GM12878 (cell line): ENCODE results near the gene PLEKHM3. TPM values are rescaled to one million over a fixed set of nuclear protein-coding genes. Genes with fewer than 3 reads are reported as not detected.

ENCODE experiments used
- ATAC-seq: fragments of 200-7000 bp; cut with Tn5 transposase; 3 replicates; pipeline ENCODE4 v1.9.1; 2020; ENCODE audit warnings: mild to moderate bottlenecking, moderate library complexity
- BruUV-seq: library from RNA; stranded (reverse); fragments of 400-500 nt; replicated peaks from 2 replicates; lab custom pipeline; 2021; lab: Mats Ljungman, UMichigan
- CTCF ChIA-PET: fragments of 300-600 bp; sonication (Branson Sonifier 250); formaldehyde crosslinking; extraction: SDS; loops from one replicate; lab custom pipeline; 2021; ENCODE audit warnings: inconsistent platforms; lab: Yijun Ruan, JAX
- POLR2A ChIA-PET: fragments of 350-600 bp; formaldehyde crosslinking; extraction: SDS; loops from one replicate; lab custom pipeline; 2021; ENCODE audit warnings: inconsistent platforms; lab: Charles Lee
- RAD21 ChIA-PET: fragments of 300-600 bp; sonication (Branson Sonifier 250); formaldehyde crosslinking; loops from one replicate; lab custom pipeline; 2023; ENCODE audit warnings: antibody characterized with exemption; ENCODE audit not compliant: unreplicated experiment; lab: Charles Lee
- SMC1A ChIA-PET: fragments of 300-600 bp; sonication (Branson Sonifier 250); formaldehyde crosslinking; loops from one replicate; lab custom pipeline; 2023; ENCODE audit not compliant: unreplicated experiment, uncharacterized antibody; lab: Charles Lee
- DNase-seq: peaks from one replicate; pipeline ENCODE4 v3.0.0-alpha.2; 2011; ENCODE audit warnings: low read depth, low spot score
- FAIRE-seq: peaks from 3 replicates; lab custom pipeline; 2011; peaks lifted over from hg19 to GRCh38; lab: Jason Lieb, UNC
- H2AFZ ChIP-seq: 2 replicates; pipeline ENCODE4 v1.6.0; 2011; ENCODE audit warnings: low read depth, low read length, control low read depth; ENCODE audit not compliant: control insufficient read depth
- H3K27ac ChIP-seq: 2 replicates; pipeline ENCODE4 v1.5.1; 2011; ENCODE audit warnings: control low read depth; ENCODE audit not compliant: control insufficient read depth, insufficient read depth
- H3K27me3 ChIP-seq, 2 experiments: replicated peaks in 1 of 2; 2 replicates each; pipeline versions ENCODE4 v1.6.0 to v1.6.1; 2011; ENCODE audit warnings: low read length in 1 of 2; ENCODE audit not compliant: control insufficient read depth in 2 of 2, insufficient read depth in 2 of 2
- H3K36me3 ChIP-seq, 2 experiments: 2 replicates each; pipeline ENCODE4 v1.5.1; 2011; ENCODE audit warnings: low read length in 1 of 2; ENCODE audit not compliant: control insufficient read depth in 2 of 2, insufficient read depth in 2 of 2
- H3K4me1 ChIP-seq: 2 replicates; pipeline ENCODE4 v1.6.1; 2011; ENCODE audit warnings: mild to moderate bottlenecking, low read length, moderate library complexity, mixed read lengths; ENCODE audit not compliant: control insufficient read depth, insufficient read depth
- H3K4me2 ChIP-seq: 2 replicates; pipeline ENCODE4 v1.6.0; 2011; ENCODE audit warnings: control low read depth; ENCODE audit not compliant: control insufficient read depth, insufficient read depth
- H3K4me3 ChIP-seq: fragments of 200-600 bp; sonication (generic); 2 replicates; pipeline ENCODE4 v1.5.1; 2016
- H3K79me2 ChIP-seq: 2 replicates; pipeline ENCODE4 v1.6.0; 2011; ENCODE audit warnings: low read length; ENCODE audit not compliant: control insufficient read depth, insufficient read depth
- H3K9ac ChIP-seq: 2 replicates; pipeline ENCODE4 v1.8.0; 2011; ENCODE audit warnings: low read length, control low read depth, mixed read lengths; ENCODE audit not compliant: control insufficient read depth, insufficient read depth
- H3K9me3 ChIP-seq: replicated peaks from 3 replicates; pipeline ENCODE4 v1.5.1; 2011; ENCODE audit warnings: mild to moderate bottlenecking, low read length; ENCODE audit not compliant: control insufficient read depth, insufficient read depth
- H4K20me1 ChIP-seq: 2 replicates; pipeline ENCODE4 v1.6.0; 2011; ENCODE audit not compliant: control insufficient read depth, insufficient read depth
- BHLHE40 ChIP-seq, 2 experiments: fragments of 450-650 bp in 1 of 2; IDR thresholded peaks; 2 replicates each; pipeline ENCODE4 v1.6.1; 2011 to 2017; ENCODE audit warnings: low read depth in 2 of 2, borderline replicate concordance in 1 of 2, improper control_type of control experiment in 1 of 2, low read length in 1 of 2, mild to moderate bottlenecking in 1 of 2
- CREM ChIP-seq: IDR thresholded peaks from 2 replicates; pipeline ENCODE4 v1.6.1; 2014; ENCODE audit warnings: antibody characterized with exemption, low read depth
- SMAD5 ChIP-seq: IDR thresholded peaks from 2 replicates; pipeline ENCODE4 v1.6.1; 2016; ENCODE audit warnings: antibody characterized with exemption, low read depth
- SREBF2 ChIP-seq: IDR thresholded peaks from 2 replicates; pipeline ENCODE4 v1.6.1; 2012; ENCODE audit warnings: mild to moderate bottlenecking, low read length
- TAF1 ChIP-seq: IDR thresholded peaks from 2 replicates; pipeline ENCODE4 v1.6.1; 2011; ENCODE audit warnings: mild to moderate bottlenecking, low read depth, low read length, borderline replicate concordance
- YY1 ChIP-seq: IDR thresholded peaks from 2 replicates; pipeline ENCODE4 v1.6.1; 2011; ENCODE audit warnings: low read depth, mild to moderate bottlenecking, low read length
- ZBED1 ChIP-seq: IDR thresholded peaks from 2 replicates; pipeline ENCODE4 v1.6.1; 2016; ENCODE audit warnings: borderline replicate concordance
- WGBS: methylation state at CpG from one replicate; pipeline ENCODE4 v1.1.6; 2016; ENCODE audit warnings: low lambda C conversion rate; ENCODE audit not compliant: insufficient replicate concordance, insufficient coverage; ENCODE audit errors: missing lambda C conversion rate; 5-methylcytosine and 5-hydroxymethylcytosine counted together
- in situ Hi-C: fragments of 300-500 bp; cut with MboI; formaldehyde crosslinking; loops from 9 replicates; pipeline ENCODE4 v1.14.3; 2018; ENCODE audit warnings: mixed read lengths
- intact Hi-C: fragments of 100-400 bp; cut with micrococcal nuclease; formaldehyde crosslinking; loops from one replicate; pipeline ENCODE4 v1.14.2; 2022; ENCODE audit not compliant: unreplicated experiment
- polyA plus RNA-seq, 11 experiments: library from polyadenylated mRNA; depleted of rRNA in 4 of 11; unstranded in 6 of 11; stranded (reverse) in 5 of 11; fragments of >200 nt; fragmentation: Nextera tagmentation in 4 of 11; fragmentation: Illumina TruSeq in 1 of 11; extraction: Ambion mirVana in 4 of 11; extraction: Trizol in 1 of 11; gene quantifications; 1 replicate in 1 of 11; 2 replicates in 10 of 11; pipeline versions ENCODE4 v1.2.1 to v1.2.3, GENCODE V29; 2011 to 2016; ENCODE audit warnings: inconsistent platforms in 2 of 11, missing spikeins in 2 of 11, low read depth in 1 of 11
- total RNA-seq, 4 experiments: library from RNA; depleted of rRNA in 3 of 4; stranded (reverse); fragments of >200 nt in 3 of 4; fragmentation: Illumina TruSeq in 1 of 4; extraction: Trizol in 1 of 4; gene quantifications; 2 replicates each; pipeline versions ENCODE4 v1.2.1 to v1.2.3, GENCODE V29; 2013 to 2021
- TF ChIP-seq, protein P1 (sequence below): fragments of 450-650 bp; IDR thresholded peaks from 2 replicates; pipeline ENCODE4 v1.6.1; 2018; ENCODE audit warnings: borderline replicate concordance, mild to moderate bottlenecking; ENCODE audit not compliant: partially characterized antibody
- TF ChIP-seq, protein P2 (sequence below): fragments of 150-350 bp; IDR thresholded peaks from 2 replicates; pipeline ENCODE4 v1.6.1; 2016; ENCODE audit warnings: low read depth, low read length
- TF ChIP-seq, protein P3 (sequence below): fragments of 450-650 bp; IDR thresholded peaks from 2 replicates; pipeline ENCODE4 v1.6.1; 2017; ENCODE audit warnings: borderline replicate concordance
- TF ChIP-seq, protein P4 (sequence below): fragments of 450-650 bp; IDR thresholded peaks from 2 replicates; pipeline ENCODE4 v1.6.1; 2017; ENCODE audit warnings: antibody characterized with exemption, mild to moderate bottlenecking, moderate library complexity
- TF ChIP-seq, protein P5 (sequence below): fragments of 450-650 bp; IDR thresholded peaks from 2 replicates; pipeline ENCODE4 v1.6.1; 2014; ENCODE audit warnings: mild to moderate bottlenecking

PLEKHM3 gene
- total and polyA plus RNA-seq, 10 of the 15 experiments (the other 5 are each of a cell fraction or from before 2014, with no cell fraction given), result 1.4 to 5.6 (median 3.0) TPM

DNA sequence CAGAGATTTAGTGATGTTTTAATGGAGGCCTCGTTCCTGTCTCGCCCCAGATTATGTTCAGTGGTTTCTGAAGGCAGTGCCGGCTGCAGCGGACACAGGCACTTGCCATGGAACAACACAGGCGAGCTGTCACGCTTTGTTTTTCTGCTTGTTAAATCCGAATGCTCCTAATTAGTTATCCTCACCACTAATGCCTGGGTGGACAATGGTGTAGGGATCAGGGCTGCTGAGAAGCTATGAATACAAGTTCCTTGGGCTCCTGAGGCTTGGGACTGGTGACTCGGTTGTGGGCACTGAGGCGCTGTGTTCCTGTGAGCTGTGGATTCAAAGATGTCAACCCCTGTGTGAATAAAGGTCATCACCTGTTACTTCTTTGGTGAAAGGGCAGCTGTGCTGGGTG is 123.5 kb downstream of the PLEKHM3 start (continued):
- TF ChIP-seq SREBF2 (no peak), CREM (no peak), BHLHE40 (IDR thresholded peaks at IDR 0.05; ENCODE audit: borderline replicate concordance in 1 of 2, low read depth in 2 of 2, low read length in 1 of 2) (no peak), YY1 (no peak), SMAD5 (no peak)
- TF ChIP-seq, protein P1, sequence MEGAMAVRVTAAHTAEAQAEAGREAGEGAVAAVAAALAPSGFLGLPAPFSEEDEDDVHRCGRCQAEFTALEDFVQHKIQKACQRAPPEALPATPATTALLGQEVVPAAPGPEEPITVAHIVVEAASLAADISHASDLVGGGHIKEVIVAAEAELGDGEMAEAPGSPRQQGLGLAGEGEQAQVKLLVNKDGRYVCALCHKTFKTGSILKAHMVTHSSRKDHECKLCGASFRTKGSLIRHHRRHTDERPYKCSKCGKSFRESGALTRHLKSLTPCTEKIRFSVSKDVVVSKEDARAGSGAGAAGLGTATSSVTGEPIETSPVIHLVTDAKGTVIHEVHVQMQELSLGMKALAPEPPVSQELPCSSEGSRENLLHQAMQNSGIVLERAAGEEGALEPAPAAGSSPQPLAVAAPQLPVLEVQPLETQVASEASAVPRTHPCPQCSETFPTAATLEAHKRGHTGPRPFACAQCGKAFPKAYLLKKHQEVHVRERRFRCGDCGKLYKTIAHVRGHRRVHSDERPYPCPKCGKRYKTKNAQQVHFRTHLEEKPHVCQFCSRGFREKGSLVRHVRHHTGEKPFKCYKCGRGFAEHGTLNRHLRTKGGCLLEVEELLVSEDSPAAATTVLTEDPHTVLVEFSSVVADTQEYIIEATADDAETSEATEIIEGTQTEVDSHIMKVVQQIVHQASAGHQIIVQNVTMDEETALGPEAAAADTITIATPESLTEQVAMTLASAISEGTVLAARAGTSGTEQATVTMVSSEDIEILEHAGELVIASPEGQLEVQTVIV, result no peak

DNA sequence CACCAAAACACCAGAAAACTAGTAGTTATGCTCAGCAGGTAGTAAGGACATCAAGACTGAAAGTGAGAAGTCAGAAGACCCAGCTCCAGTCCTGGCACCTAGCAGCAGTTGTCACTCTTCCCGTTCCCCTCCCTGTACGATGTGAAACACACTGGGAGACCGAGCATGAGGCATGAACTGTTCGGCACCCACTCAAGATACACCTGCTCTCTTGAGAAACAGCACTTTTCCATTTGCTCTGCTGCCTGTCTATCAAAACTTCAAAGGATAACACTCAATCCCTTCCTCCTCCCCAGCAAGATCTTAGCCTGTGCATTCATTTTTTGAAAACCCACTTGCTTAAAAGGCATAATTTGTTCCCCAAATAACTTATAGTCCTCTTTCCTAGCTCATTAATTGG is 123.9 kb downstream of the PLEKHM3 start:
- no peak overlapping the region for H3K9ac ChIP-seq
- H3K4me2 ChIP-seq, result no peak overlapping the region
- CTCF ChIA-PET, result no interaction called here
- H3K27ac ChIP-seq, result no peak overlapping the region
- RAD21 ChIA-PET, result no interaction called here
- no peak overlapping the region for H3K4me3 ChIP-seq
- 85% methylated on average over 4 of the region's 4 CpGs for WGBS
- SMC1A ChIA-PET, result interaction anchor here (1.0 kb wide), 2 partner anchors 15 to 109 kb away, joined by 3 read pairs; no protein-coding TSS in a partner anchor
- ATAC-seq (no peak), FAIRE-seq (no peak), DNase-seq (no peak)
- BruUV-seq, result no TSS peak
- no peaks in the 10 kb centered on the region for H3K79me2 ChIP-seq
- no peaks in the 10 kb centered on the region for H3K36me3 ChIP-seq
- H4K20me1 ChIP-seq, result no peaks in the 10 kb centered on the region
- POLR2A ChIA-PET, result interaction anchor here (0.9 kb wide), 1 partner anchor 16 kb away, joined by 3 read pairs; no protein-coding TSS in a partner anchor
- intact Hi-C loops, result no loop called here
- no peaks in the 10 kb centered on the region for H3K27me3 ChIP-seq
- H2AFZ ChIP-seq, result no peak overlapping the region
- in situ Hi-C loops, result no loop called here
- no peaks in the 10 kb centered on the region for H3K9me3 ChIP-seq
- no peaks in the 10 kb centered on the region for H3K4me1 ChIP-seq
- no peak for TF ChIP-seq ZBED1
- TF ChIP-seq, protein P2, sequence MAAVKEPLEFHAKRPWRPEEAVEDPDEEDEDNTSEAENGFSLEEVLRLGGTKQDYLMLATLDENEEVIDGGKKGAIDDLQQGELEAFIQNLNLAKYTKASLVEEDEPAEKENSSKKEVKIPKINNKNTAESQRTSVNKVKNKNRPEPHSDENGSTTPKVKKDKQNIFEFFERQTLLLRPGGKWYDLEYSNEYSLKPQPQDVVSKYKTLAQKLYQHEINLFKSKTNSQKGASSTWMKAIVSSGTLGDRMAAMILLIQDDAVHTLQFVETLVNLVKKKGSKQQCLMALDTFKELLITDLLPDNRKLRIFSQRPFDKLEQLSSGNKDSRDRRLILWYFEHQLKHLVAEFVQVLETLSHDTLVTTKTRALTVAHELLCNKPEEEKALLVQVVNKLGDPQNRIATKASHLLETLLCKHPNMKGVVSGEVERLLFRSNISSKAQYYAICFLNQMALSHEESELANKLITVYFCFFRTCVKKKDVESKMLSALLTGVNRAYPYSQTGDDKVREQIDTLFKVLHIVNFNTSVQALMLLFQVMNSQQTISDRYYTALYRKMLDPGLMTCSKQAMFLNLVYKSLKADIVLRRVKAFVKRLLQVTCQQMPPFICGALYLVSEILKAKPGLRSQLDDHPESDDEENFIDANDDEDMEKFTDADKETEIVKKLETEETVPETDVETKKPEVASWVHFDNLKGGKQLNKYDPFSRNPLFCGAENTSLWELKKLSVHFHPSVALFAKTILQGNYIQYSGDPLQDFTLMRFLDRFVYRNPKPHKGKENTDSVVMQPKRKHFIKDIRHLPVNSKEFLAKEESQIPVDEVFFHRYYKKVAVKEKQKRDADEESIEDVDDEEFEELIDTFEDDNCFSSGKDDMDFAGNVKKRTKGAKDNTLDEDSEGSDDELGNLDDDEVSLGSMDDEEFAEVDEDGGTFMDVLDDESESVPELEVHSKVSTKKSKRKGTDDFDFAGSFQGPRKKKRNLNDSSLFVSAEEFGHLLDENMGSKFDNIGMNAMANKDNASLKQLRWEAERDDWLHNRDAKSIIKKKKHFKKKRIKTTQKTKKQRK, result no peak
- TF ChIP-seq, protein P3, sequence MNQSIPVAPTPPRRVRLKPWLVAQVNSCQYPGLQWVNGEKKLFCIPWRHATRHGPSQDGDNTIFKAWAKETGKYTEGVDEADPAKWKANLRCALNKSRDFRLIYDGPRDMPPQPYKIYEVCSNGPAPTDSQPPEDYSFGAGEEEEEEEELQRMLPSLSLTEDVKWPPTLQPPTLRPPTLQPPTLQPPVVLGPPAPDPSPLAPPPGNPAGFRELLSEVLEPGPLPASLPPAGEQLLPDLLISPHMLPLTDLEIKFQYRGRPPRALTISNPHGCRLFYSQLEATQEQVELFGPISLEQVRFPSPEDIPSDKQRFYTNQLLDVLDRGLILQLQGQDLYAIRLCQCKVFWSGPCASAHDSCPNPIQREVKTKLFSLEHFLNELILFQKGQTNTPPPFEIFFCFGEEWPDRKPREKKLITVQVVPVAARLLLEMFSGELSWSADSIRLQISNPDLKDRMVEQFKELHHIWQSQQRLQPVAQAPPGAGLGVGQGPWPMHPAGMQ, result no peak
- TF ChIP-seq, protein P4, sequence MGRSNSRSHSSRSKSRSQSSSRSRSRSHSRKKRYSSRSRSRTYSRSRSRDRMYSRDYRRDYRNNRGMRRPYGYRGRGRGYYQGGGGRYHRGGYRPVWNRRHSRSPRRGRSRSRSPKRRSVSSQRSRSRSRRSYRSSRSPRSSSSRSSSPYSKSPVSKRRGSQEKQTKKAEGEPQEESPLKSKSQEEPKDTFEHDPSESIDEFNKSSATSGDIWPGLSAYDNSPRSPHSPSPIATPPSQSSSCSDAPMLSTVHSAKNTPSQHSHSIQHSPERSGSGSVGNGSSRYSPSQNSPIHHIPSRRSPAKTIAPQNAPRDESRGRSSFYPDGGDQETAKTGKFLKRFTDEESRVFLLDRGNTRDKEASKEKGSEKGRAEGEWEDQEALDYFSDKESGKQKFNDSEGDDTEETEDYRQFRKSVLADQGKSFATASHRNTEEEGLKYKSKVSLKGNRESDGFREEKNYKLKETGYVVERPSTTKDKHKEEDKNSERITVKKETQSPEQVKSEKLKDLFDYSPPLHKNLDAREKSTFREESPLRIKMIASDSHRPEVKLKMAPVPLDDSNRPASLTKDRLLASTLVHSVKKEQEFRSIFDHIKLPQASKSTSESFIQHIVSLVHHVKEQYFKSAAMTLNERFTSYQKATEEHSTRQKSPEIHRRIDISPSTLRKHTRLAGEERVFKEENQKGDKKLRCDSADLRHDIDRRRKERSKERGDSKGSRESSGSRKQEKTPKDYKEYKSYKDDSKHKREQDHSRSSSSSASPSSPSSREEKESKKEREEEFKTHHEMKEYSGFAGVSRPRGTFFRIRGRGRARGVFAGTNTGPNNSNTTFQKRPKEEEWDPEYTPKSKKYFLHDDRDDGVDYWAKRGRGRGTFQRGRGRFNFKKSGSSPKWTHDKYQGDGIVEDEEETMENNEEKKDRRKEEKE, result no peak
- TF ChIP-seq, protein P5, sequence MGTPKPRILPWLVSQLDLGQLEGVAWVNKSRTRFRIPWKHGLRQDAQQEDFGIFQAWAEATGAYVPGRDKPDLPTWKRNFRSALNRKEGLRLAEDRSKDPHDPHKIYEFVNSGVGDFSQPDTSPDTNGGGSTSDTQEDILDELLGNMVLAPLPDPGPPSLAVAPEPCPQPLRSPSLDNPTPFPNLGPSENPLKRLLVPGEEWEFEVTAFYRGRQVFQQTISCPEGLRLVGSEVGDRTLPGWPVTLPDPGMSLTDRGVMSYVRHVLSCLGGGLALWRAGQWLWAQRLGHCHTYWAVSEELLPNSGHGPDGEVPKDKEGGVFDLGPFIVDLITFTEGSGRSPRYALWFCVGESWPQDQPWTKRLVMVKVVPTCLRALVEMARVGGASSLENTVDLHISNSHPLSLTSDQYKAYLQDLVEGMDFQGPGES, result no peak
- no peak for TF ChIP-seq TAF1
